NCI-H2107 (cell line): Measurements from ENCODE around the gene ROR1.

Source experiments
- DNase-seq: peaks from one replicate; lab custom pipeline; 2025; lab: John Stamatoyannopoulos, UW

The ROR1 gene

DNA sequence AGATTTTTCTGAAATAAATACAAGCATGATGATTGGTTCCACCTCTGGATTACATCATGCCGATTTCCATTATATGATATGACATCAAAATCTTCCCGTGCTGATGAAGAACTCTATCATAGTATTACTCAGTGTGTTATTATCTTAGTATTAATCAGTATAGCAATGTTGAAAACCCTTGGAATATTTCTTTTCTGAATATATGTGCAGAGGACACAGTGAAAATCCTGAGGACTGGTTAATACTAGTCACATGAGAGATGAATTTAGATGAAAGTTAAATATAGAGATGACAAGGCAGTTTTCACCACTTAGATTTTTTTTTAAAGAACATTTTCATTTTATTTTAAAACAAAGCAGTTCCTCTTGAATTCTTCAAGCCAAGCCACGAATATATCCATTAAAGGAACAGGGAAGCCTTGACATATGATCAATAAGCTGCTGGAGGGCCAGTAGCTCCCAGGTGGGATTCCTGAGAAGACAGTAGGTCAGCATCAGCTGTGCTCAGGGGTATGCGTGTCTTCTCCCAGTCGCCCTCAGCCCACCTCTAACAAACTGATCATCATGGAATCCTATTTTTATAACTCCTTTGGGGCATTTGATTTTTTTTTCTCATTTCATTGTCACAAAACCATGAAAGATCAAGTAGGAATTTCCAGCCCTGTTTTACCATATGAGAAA lies 373.4 kb downstream of the ROR1 start:
- DNase-seq = no peak

DNA sequence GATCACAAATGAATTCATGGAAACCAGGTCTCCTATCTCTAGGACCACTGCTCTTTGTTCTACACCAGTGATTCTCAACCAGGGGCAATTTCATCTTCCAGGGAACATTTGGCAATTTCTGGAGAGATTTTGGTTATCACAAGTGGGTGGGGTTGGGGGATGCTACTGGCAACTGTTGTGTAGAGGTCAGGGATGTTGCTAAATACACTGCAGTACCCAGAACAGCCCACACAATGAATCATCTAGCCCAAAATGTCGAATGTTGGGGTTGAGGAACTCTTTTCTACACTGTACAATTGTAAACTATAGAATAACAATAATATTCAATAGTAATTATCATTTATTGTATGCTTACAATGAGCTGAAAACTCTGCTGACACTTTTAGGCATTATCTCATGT lies 373.9 kb downstream of the ROR1 start:
- no peak for DNase-seq

DNA sequence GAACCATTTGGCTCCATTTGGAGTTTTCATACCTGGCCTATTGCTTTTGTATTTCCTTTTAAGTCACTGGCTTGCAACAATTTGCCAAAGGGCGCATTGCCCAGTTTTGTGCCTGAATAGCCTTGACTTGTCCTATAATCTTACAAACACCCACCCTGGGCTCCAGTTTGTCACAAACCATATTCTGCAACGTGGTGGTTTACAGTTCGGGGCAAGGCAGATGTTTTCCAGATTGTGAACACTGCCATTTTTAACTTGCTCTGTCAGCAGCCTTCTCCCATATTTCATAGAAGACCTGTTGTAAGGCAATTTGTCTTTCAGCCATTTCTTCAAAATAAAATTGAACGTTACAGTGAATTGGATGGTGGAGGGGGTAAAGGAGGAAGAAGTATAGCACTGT lies 376.4 kb downstream of the ROR1 start:
- DNase-seq = no peak

DNA sequence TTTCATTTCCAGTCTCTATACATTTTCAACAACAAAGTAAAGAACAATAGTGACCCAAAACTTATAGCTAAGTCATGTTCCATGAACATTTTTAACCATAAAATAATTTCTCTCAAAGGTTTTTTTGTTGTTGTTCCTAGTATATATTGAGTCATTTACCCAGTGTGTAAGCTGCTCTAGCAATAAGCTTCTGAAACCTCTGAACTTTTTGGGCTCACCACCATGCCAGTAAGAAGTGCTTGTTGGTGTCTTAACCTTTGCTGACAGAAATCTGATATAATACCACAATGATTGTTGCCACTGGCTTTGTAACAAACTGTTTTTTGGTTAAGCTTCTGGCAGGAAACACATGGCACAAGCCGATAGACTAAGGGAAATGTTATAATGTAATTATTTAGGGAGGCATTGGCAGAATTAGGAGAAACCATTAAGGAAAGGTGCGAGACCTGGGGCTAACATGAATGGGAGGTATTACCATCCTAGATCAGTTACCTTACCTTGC lies 377.0 kb downstream of the ROR1 start:
- DNase-seq = no peak

DNA sequence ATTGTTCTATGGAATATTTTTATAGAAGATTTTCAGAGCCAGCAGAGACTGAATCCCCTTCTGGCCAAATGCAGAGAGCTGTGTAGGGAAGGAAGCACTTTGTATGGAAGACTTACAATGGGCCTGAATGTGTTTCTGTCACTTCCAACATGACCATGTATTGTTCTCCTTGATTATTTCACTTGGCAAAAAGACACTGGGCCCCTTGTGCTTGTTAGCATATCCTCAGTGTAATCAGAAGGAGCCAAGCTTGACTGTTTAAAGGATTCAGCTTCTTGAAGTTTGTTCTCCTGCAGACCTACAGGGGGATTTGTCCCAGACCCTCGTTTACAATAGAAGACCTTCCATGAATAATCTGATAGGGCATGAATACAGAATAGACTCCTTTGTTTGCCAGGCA lies 381.5 kb downstream of the ROR1 start:
- no peak for DNase-seq

DNA sequence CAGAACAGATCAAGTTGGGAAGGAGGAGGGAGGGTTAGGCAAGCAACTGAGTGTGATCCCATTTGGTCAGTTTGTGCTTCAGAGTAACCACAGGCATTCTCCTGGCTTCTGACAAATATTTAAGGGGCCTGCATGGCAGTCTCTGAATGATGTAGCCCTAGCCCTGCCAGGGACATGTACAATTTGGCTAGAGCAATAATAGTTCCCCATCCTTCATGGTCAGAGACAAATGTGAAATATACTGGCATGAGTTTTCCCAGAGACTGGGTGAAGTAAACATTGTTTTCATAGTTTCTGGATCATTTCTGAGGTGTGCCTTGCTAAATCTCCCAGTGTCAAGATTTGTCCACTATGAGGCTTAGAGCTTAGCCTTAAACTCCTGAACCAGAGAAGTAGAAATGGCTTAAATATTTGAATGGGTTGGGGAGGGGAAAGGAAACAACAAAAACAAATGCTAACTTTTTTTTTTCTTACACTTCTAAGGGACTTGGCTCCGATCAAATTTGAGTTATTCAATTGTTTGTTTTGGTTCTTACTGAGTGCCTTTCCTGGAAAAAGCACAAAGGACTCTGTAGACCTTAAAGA lies 387.6 kb downstream of the ROR1 start:
- DNase-seq = no peak

DNA sequence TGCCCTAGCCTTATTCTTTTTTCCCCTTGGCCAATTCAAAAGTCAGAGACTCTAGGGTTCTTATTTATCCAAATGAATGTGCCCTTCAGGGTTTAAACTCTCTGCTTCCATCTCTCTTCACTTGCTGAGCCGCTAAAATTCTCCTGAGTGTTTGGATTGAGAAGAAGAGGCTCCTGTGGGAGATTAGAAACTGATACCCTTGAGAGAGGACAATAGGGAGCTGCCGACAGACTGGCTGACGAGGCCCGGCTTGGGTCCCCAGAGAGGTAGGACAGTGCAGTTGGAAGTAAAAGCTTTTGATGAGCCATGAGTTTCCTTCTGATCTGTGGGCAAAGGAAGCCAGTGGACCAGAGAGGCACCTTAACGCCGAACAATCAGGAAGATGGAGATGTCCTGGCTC lies 388.3 kb downstream of the ROR1 start:
- DNase-seq = peak; percentile 29

DNA sequence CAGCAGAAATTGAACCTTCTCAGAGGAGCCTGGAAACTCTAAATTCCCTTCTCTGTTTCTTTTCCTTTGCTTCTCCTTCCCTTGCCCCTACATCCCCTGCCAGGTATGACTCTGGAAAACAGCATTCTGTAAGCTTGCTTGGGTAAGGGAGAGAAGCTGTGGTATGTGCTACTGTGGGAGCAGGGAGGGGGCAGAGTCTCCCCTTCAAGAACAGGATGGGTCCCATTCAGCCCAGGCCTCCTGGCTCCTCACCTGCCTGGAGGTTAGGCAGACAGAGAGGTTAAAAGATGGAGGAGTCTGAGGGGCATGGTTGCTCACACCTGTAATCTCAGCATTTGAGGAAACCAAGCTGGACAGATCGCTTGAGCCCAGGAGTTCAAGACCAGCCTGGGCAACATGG lies 389.0 kb downstream of the ROR1 start:
- DNase-seq = no peak

DNA sequence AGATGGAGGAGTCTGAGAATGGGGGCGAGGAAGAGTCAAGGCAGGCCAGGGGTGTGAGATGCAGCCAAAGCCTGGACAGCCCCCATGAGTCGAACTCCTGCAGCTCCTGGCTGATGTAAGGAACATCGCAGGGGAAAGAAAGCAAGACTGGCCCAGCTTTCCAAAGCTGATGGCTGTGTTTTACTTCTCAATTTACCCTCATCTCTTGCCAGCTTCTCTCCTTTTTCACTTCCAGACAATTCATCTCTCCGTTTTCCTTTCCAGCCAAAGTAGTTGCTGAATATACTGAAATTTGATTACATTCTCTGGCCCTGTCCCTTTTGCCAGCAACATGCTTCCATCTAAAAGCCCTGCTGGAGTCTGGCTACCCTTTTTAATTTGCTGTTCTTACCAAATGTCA lies 389.6 kb downstream of the ROR1 start:
- no peak for DNase-seq

DNA sequence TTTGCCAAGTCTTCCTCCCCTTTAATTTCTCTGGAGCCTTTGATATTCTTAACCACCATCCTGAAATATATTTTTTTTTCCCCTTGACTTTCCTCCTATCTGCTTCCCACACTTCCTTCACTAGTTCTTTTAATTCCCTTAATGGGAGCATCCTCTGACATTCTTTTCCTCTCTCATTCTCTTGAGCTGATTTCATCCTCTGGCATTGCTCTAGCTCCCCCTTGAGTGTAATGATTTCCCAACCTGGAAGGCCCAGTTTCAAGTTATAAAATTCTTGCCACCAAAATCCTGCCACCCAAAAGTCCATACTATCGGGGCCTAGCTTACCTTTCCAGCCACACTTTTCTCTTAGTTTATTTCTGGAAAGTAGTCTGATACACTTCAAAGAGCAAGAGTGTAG lies 390.2 kb downstream of the ROR1 start:
- no peak for DNase-seq

DNA sequence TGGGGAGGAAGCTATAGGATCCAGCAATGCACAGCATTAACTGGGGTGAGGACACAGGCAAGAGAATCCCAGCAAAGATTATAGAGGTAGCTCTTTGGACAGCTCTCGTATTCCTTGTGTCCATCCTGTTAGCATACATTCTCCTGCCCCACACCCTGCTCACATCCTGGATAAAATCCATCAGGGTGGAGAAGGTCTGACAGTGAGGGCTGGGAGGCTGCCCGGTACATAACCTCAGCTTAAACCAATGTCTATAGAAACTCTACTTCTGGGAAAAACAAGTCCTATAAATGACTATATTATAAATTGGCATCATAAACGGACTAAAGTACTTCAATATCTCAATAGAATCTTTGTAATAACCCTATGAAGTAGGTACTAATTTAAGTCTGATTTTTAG lies 392.8 kb downstream of the ROR1 start:
- DNase-seq = no peak

DNA sequence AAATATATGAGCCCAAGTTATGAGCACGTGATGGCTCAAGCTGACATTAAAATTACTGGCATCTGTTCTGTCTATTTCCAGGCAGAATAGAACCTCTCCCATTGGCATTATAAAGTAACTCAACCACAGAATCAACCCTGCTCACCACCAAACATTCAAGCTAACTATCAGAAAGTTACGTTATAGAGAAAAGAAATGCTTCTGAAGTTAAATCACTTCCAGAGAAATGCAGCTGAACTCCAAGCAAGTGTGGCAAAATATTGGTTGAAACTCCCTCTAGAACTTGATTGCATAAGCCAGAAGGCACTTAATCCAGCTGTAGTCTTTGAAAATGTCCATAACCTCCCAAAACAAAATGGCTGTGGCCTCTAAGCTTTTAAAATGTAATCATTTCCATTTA lies 393.4 kb downstream of the ROR1 start:
- no peak for DNase-seq

DNA sequence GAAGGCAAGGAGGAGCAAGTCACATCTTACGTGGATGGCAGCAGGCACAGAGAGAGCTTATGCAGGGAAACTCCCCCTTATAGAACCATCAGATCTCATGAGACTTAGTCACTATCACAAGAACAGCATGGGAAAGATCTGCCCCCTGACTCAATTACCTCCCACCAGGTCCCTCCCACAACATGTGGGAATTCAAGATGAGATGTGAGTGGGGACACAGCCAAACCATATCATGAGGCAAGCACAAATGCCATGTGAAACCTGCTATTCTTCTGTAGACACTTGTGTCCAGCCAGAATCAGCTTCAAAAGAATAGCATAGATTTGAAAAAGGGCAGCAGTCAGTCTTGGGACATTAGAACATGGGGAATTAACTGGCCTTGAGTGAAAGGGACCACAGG lies 397.4 kb downstream of the ROR1 start:
- no peak for DNase-seq

DNA sequence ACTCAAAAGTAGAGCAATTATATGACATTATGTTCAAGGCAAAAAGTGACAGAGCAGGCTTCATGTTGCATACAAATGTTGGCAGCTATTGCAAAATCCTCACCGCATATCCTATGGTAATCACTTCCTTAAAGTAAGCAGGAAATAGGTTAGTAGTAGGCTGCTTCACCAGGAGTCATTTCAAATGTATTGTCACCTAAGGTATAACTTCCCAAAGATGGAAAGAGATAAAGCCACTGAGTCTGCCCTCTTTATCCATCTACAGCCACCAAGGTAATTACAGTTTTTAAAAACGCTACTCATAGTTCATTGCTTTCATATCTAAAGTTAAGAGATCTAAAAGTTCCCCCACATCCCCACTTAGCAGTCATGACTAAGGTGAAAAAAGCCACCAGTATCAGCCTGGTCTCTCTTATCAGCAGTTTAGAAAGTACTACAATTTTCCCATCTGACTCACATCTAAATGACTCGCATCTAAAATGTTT lies 398.0 kb downstream of the ROR1 start:
- DNase-seq = no peak

DNA sequence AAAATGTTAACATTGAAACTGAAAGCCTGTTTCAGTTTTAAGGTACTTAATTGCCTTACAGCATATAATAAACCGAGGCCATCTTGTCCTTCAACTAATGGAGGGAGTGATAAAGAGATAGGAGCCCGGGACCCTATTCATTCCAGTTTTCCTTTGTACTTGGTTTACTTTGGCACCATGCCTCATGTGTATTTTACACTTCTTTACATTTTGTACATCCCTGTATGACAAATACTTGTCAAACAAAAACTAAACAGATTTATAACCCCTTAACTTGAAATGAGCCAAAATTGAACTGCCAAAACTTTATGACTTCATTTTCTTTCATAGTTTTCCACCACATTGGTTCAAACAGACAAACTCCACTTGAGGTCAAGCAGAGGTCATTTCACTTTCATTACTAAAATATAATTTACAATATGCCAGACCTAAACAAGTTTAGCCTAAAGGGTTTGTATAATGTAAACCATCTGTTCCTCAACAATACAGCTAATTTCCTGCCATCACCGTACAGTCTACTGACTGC lies 398.7 kb downstream of the ROR1 start:
- DNase-seq = no peak

DNA sequence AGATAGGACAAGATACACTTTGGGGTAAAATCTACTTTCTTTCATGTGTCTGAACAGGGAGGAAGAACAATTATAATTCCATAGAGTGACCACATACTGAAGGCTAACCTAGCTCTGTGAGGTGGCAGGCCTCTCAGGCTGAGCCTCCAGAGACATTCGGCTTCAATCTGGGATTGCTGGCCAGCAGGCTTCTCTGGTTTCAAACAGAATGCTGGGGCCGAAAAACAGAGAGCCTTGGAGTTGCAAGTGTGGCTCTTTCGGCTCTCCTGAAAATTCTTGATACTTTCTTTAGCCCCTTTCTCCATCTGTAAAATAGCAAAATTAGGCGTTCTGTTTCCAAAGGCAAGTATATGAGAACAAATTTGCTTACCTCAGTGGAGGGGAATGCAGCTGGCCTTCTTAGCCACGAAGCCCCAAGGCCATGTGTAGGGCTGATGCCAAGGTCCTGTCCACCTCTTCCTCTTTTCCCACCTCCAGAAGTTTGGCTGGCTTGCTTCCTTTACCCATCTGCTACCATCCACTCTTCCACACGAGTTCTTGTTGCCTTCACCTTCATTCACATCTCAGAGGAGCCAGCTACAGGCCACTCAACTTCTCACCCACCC lies 399.6 kb downstream of the ROR1 start:
- DNase-seq = no peak

DNA sequence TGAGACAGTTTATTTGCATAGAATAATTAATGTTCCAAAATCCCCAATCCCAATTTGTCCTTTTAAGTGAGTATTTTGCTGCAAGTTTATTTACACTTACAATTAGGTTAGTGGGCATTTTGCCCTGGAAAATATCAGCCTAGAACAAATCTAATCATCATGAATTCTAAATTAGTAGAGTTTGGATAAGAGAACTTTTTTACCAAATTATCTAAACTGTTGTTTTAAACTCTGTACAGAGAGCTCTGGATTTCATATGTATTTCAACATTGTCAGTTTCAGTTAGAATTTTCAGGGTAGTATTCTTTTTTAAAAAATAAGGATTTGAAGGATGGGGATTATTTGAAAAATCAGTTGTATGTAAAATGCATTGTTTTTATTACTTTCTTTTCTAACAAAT lies 401.8 kb downstream of the ROR1 start:
- DNase-seq = no peak

DNA sequence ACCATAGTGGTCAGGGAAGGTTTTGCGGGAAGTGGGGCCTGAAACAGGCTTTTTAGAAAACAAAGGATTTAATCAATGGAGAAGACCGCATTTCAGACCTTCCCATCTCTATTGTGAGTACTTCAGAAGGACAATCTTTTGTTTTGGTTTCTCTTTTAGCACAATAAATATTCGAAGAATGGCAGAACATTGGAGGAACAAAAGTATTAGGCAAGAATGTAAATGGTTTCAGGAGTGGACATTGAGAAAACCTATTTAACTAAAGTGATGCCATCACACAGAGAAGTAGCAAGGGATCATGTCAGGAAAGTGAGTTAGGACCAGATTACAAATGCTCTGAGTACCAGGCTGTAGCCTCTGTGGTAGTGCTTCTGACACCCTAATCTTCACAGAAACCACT lies 402.8 kb downstream of the ROR1 start:
- no peak for DNase-seq

DNA sequence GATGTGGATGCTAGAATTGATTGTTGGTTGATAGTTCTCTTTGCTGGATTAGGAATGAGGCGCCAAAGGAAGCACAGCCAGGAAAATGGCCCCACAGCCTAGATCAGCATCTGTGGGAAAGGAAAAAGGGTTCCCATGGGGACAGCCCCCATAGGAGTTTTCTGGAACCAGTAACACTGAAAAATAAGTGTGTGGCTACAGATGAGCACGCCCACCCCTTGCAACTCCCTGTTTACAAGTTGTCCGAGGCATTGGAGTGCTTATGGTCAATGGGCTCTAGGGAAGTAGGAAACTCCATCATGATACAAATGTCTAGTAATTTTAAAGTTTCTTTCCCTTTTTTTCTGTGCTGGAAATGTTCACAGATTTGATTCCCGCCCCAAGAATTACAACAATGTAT lies 405.8 kb downstream of the ROR1 start:
- no peak for DNase-seq

DNA sequence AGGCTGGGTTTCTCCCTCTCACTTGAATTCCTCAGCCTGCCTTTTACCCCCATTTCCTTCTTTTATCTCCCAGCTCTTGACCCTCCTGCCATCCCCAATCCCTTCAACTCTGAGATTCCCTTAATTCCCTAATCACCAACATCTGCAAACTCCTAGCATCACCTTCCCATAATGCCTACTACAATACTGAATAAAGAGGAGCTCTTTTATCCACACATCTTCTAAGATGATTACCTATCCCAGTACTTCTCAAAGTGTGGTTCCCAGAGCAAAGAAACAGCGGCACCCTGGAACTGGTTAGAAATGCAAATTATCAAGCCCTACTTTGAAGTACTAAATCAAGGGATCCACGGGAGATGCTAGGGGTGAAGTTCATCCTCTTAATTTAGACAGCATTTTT lies 408.4 kb downstream of the ROR1 start:
- DNase-seq = no peak

DNA sequence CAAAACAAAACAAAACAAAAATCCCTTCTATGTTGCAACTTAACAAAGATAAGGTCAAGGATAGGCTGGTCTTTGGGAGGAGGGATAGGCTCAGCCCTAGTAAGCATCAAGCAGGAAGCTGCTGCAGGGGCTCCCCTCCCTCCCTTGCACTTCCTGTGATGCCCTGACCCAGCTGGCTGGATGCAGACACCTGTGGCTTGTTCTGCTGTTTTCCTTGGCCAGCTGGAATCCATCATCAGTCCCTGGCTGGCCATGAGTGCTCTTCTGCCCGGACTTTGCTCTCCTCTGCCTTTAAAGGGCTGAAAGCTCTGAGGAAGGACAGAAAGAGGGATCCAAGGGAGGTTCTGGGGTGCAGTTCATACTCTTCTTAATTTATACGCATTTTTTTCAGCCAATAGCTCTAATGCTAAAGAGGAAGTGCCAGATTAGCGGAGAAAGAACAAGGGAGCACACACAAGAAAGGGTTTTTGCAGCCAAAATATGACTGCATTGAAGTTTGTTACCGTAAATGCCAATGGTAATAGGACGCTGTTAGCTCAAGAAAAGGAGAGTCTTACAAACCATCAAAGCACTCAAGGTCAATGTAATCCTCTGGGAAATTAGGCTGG lies 409.7 kb downstream of the ROR1 start:
- no peak for DNase-seq

DNA sequence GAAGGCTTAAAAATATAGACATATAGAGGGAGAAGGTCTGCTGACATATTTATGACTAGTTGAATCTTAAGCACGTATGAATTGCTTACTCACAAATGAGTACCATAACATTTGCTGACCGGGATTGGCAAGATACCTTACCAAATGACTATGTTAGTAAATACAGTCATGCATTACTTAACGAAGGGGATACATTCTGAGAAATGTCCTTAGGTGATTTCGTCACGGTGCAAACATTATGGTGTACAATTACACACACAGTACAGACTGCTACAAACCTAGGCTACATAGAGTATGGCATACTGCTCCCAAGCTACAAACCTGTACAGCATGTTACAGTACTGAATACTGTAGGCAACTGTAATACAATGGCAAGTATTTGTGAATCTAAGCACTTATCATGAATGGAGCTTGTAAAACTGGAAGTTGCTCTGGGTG lies 410.2 kb downstream of the ROR1 start:
- DNase-seq = no peak
